Activated CD8-positive, alpha-beta memory T cell treated with anti-CD3 and anti-CD28 coated beads, Interleukin-2, amount 10 ng/mL, durations not matched to agents 7 days and 5 days (primary cell): Measurements from ENCODE around the gene DPP6. TPM values are rescaled to one million over a fixed set of nuclear protein-coding genes. Genes with fewer than 3 reads are reported as not detected.

ENCODE experiments used
- ATAC-seq: fragments of 150-1000 bp; cut with Tn5 transposase; one replicate; pipeline ENCODE4 v1.10.0; 2021; ENCODE audit warnings: moderate library complexity
- CTCF ChIA-PET: fragments of 350-600 bp; sonication (Branson Sonifier 250); formaldehyde crosslinking; loops from one replicate; lab custom pipeline; 2021; ENCODE audit warnings: antibody characterized with exemption; lab: Charles Lee
- DNase-seq: peaks from one replicate; pipeline ENCODE4 v3.0.0-alpha.2; 2020
- H3K27ac Mint-ChIP-seq: one replicate; pipeline ENCODE4 v1.8.0; 2021; ENCODE audit warnings: mild to moderate bottlenecking, mixed read lengths
- H3K27me3 Mint-ChIP-seq: one replicate; pipeline ENCODE4 v1.8.0; 2021; ENCODE audit warnings: mixed read lengths
- H3K36me3 Mint-ChIP-seq: one replicate; pipeline ENCODE4 v1.8.0; 2021; ENCODE audit warnings: mild to moderate bottlenecking, mixed read lengths
- H3K4me1 Mint-ChIP-seq: one replicate; pipeline ENCODE4 v1.8.0; 2021; ENCODE audit warnings: mixed read lengths
- H3K4me3 Mint-ChIP-seq: one replicate; pipeline ENCODE4 v1.8.0; 2021; ENCODE audit warnings: mild to moderate bottlenecking, moderate library complexity, mixed read lengths
- H3K9me3 Mint-ChIP-seq: one replicate; pipeline ENCODE4 v1.8.0; 2022; ENCODE audit warnings: low read depth, mixed read lengths
- total RNA-seq, 2 experiments: library from RNA; stranded (reverse); gene quantifications; one replicate each; pipeline ENCODE4 v1.2.3, GENCODE V29; 2021

Gene DPP6
- total RNA-seq, 2 experiments from 2014 or later, result not detected

GRCh38 chr7:154613811-154614210 is 561.6 kb downstream of the DPP6 start:
- H3K36me3 Mint-ChIP-seq, result no peaks in the 10 kb centered on the region
- no peak overlapping the region for H3K4me3 Mint-ChIP-seq
- ATAC-seq (no peak), DNase-seq (no peak)
- H3K9me3 Mint-ChIP-seq, result peaks cover 2% of the 10 kb centered on the region
- CTCF ChIA-PET, result no interaction called here
- H3K4me1 Mint-ChIP-seq, result no peaks in the 10 kb centered on the region
- H3K27me3 Mint-ChIP-seq, result no peaks in the 10 kb centered on the region
- no peak overlapping the region for H3K27ac Mint-ChIP-seq

DNA sequence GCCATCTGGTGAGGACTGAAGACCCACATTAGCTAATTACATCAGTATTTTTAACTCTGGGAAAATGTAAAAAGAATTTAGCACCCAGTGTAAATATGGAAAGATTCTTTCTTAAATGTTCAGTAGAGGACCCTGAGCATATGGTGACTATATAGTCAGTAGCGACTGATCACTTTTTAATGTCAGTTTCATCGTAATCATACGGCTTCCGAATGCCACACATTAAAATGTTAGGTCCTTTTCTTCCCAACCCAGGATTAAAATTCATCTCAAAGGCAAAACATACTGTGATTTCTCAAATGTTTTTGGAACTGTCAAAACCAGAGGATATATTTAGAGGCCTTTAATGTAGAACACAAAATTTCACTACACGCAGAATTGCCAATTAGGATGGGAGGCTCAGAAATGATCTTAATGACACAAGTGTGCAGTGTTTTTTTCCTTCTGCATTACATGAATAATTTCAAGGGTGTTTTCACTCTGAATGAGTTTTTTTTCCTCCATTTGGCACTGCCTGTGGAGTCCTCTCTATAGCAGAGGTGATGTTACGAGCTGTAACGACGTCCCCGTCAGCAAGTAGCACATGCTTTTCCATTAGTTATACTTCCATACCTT is 568.0 kb downstream of the DPP6 start:
- ATAC-seq, result no peak
- H3K4me3 Mint-ChIP-seq, result no peak overlapping the region
- peaks cover 4% of the 10 kb centered on the region for H3K9me3 Mint-ChIP-seq
- H3K27ac Mint-ChIP-seq, result no peak overlapping the region
- CTCF ChIA-PET, result no interaction called here
- no peaks in the 10 kb centered on the region for H3K4me1 Mint-ChIP-seq
- no peak for DNase-seq
- no peaks in the 10 kb centered on the region for H3K27me3 Mint-ChIP-seq
- no peaks in the 10 kb centered on the region for H3K36me3 Mint-ChIP-seq

DNA sequence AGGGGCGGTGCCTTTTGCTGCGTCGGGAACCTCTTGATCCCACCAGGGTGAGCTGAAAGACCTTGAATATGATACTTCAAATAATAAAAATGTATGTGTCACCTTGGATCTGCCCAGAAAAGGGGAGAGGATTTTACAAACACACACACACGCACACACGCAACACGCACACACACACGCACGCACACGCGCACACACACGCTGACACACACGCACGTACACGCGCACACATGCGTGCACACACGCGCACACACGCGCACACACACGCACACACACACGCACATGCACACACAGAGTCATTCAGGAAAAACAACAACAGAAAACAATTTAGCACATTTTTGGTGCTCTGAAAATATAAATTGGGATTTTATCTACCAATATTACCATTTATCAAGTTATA is 571.2 kb downstream of the DPP6 start:
- Mint-ChIP-seq H3K27ac (no peak overlapping the region), H3K4me1 (no peaks in the 10 kb centered on the region), H3K4me3 (no peak overlapping the region), H3K9me3 (peaks cover 4% of the 10 kb centered on the region), H3K27me3 (no peaks in the 10 kb centered on the region), H3K36me3 (no peaks in the 10 kb centered on the region)
- DNase-seq (no peak), ATAC-seq (no peak)
- CTCF ChIA-PET, result no interaction called here

GRCh38 chr7:154627646-154628290 is 575.6 kb downstream of the DPP6 start:
- Mint-ChIP-seq H3K4me3 (no peak overlapping the region), H3K27ac (no peak overlapping the region), H3K27me3 (no peaks in the 10 kb centered on the region), H3K9me3 (peaks cover 5% of the 10 kb centered on the region), H3K36me3 (no peaks in the 10 kb centered on the region), H3K4me1 (no peaks in the 10 kb centered on the region)
- no peak for ATAC-seq
- DNase-seq, result no peak
- CTCF ChIA-PET, result no interaction called here

GRCh38 chr7:154628556-154628955 is 576.4 kb downstream of the DPP6 start:
- Mint-ChIP-seq H3K4me3 (no peak overlapping the region), H3K36me3 (no peaks in the 10 kb centered on the region), H3K4me1 (no peaks in the 10 kb centered on the region), H3K9me3 (peaks cover 3% of the 10 kb centered on the region), H3K27ac (no peak overlapping the region), H3K27me3 (no peaks in the 10 kb centered on the region)
- CTCF ChIA-PET, result no interaction called here
- no peak for DNase-seq
- no peak for ATAC-seq

DNA sequence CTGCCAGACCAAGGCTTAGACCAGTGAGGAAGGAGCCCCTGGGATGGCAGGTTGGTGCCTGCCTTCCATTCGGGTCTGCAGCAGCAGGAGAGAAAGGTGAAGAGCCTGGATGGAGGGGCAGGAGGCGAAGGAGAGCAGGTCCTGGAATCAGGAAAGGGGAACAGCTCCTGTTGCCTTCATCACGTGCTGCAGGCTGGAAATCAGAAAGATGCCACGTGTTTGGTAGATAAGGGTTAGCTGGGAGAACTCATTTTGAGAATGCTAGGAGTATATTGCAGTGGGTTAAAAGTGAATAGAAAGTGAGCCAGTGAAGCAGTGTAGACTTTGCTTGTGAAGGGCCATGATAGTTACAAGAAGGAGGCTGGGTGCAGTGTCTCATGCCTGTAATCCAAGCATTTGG is 579.0 kb downstream of the DPP6 start:
- CTCF ChIA-PET, result no interaction called here
- no peak for DNase-seq
- Mint-ChIP-seq H3K27ac (no peak overlapping the region), H3K27me3 (no peaks in the 10 kb centered on the region), H3K4me3 (no peak overlapping the region), H3K36me3 (no peaks in the 10 kb centered on the region), H3K4me1 (no peaks in the 10 kb centered on the region), H3K9me3 (peaks cover 9% of the 10 kb centered on the region)
- ATAC-seq, result no peak

- Mint-ChIP-seq H3K9me3 (peaks cover 9% of the 10 kb centered on the region), H3K36me3 (no peaks in the 10 kb centered on the region), H3K4me3 (no peak overlapping the region), H3K27me3 (no peaks in the 10 kb centered on the region), H3K4me1 (no peaks in the 10 kb centered on the region), H3K27ac (no peak overlapping the region)
- DNase-seq (no peak), ATAC-seq (no peak)
- CTCF ChIA-PET, result no interaction called here
Measured at GRCh38 chr7:154633641-154634040, 581.4 kb downstream of the DPP6 start.

DNA sequence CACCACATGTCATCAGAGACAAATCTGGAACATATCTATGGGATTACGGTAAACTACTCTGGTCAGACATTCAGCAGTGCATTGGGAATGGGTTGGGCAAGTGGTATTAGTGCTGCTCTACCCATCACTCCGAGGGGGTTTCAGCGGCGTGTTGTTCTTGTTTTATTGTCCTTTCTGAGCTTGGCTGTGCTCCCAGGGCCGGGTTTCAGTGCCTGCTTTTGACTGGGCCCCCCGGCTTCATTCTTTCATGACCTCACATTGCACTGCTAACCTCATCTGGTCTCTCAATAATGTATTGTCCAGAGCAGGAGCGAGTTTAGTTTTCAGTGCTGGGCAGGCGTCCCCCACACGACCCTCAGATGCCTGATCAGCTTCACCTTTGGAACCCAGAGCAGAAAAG is 586.1 kb downstream of the DPP6 start:
- Mint-ChIP-seq H3K27ac (no peak overlapping the region), H3K36me3 (no peaks in the 10 kb centered on the region), H3K27me3 (no peaks in the 10 kb centered on the region), H3K4me1 (no peaks in the 10 kb centered on the region), H3K4me3 (no peak overlapping the region), H3K9me3 (peaks cover 6% of the 10 kb centered on the region)
- CTCF ChIA-PET, result no interaction called here
- DNase-seq (no peak), ATAC-seq (no peak)

- no peaks in the 10 kb centered on the region for H3K4me1 Mint-ChIP-seq
- no peak overlapping the region for H3K4me3 Mint-ChIP-seq
- ATAC-seq (no peak), DNase-seq (no peak)
- no peak overlapping the region for H3K27ac Mint-ChIP-seq
- H3K36me3 Mint-ChIP-seq, result no peaks in the 10 kb centered on the region
- H3K27me3 Mint-ChIP-seq, result no peaks in the 10 kb centered on the region
- CTCF ChIA-PET, result no interaction called here
- H3K9me3 Mint-ChIP-seq, result peaks cover 2% of the 10 kb centered on the region
Measured at GRCh38 chr7:154640266-154640865, 588.2 kb downstream of the DPP6 start.

- no peaks in the 10 kb centered on the region for H3K36me3 Mint-ChIP-seq
- no peaks in the 10 kb centered on the region for H3K4me1 Mint-ChIP-seq
- H3K27ac Mint-ChIP-seq, result no peak overlapping the region
- ATAC-seq (no peak), DNase-seq (no peak)
- CTCF ChIA-PET, result no interaction called here
- H3K27me3 Mint-ChIP-seq, result no peaks in the 10 kb centered on the region
- H3K4me3 Mint-ChIP-seq, result no peak overlapping the region
- H3K9me3 Mint-ChIP-seq, result peaks cover under 1% of the 10 kb centered on the region
Measured at GRCh38 chr7:154640917-154641316, 588.7 kb downstream of the DPP6 start.

DNA sequence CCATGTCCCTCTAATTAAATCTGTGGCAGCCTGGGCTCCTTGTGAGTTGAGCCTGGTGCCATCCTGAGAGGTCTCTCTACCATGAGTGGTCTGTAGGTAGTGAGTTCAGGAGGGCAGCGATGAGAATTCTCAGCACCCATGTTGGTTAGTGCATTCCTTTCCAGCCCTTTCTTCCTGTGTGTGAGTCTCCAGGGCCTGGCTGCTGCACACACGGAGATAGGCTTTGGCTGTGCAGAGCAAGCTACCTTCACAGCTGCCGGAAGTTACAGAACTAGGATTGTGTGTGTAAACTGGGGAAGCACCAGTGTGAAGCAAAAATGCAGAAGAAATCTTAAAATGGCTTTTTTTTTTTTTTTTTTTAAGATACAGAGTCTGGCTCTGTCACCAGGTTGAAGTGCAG is 592.2 kb downstream of the DPP6 start:
- no peaks in the 10 kb centered on the region for H3K27me3 Mint-ChIP-seq
- no peak overlapping the region for H3K4me3 Mint-ChIP-seq
- no peak for DNase-seq
- CTCF ChIA-PET, result no interaction called here
- H3K4me1 Mint-ChIP-seq, result no peaks in the 10 kb centered on the region
- no peaks in the 10 kb centered on the region for H3K36me3 Mint-ChIP-seq
- no peak overlapping the region for H3K27ac Mint-ChIP-seq
- H3K9me3 Mint-ChIP-seq, result peaks cover 6% of the 10 kb centered on the region
- ATAC-seq, result no peak

DNA sequence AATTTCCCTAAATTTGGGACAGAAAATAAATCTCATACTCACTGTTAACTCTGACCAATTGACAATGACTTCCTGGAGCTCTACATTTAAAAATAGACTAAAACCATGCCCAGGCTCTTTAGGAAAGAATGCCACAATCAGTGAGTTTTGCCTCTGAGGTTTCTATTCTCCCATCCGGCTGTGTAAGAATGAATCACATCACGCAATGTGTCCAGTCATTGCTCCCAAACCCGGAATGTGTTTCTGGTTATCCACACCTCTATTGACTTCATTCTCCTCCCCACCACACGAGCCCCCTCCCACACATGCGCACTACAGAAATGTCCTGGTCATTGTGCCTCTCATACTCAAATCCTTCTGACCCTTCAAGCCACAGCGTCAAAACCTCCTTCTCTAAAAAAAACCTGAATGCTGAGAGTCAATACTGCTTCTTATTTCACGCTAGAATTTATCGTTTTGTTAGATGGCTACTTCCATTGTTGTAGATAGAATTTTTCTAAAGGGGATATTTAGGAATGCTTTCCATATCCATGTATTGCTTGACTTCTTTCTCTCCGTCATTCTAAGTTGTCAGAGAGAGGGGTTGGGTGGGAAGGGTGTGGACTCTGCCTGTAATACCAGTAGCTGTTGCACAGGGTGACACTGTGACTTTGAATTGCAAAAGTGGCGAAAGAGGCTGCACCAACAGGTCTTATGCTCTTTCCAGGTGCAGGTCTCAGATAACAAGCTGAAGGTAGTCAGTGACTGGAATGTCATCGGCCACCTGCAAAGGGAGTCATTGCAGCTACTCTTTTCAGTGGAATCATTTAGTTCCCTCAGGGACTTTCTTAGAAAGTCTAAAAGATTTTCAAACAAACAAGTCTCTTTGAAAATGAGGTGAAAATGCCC is 594.2 kb downstream of the DPP6 start:
- H3K27me3 Mint-ChIP-seq, result no peaks in the 10 kb centered on the region
- H3K4me1 Mint-ChIP-seq, result no peaks in the 10 kb centered on the region
- H3K27ac Mint-ChIP-seq, result no peak overlapping the region
- DNase-seq (no peak), ATAC-seq (no peak)
- no peaks in the 10 kb centered on the region for H3K36me3 Mint-ChIP-seq
- H3K4me3 Mint-ChIP-seq, result no peak overlapping the region
- CTCF ChIA-PET, result no interaction called here
- H3K9me3 Mint-ChIP-seq, result peaks cover 7% of the 10 kb centered on the region

GRCh38 chr7:154647625-154648024 is 595.4 kb downstream of the DPP6 start:
- no peaks in the 10 kb centered on the region for H3K27me3 Mint-ChIP-seq
- no peak overlapping the region for H3K4me3 Mint-ChIP-seq
- DNase-seq (no peak), ATAC-seq (no peak)
- no peaks in the 10 kb centered on the region for H3K36me3 Mint-ChIP-seq
- CTCF ChIA-PET, result no interaction called here
- no peaks in the 10 kb centered on the region for H3K4me1 Mint-ChIP-seq
- no peak overlapping the region for H3K27ac Mint-ChIP-seq
- H3K9me3 Mint-ChIP-seq, result peaks cover 7% of the 10 kb centered on the region
